Prostate gland (tissue), 2 donors: ENCODE measurements around the gene ATG4D. TPM values are rescaled to one million over a fixed set of nuclear protein-coding genes. Genes with fewer than 3 reads are reported as not detected.
A peak's percentile ranks its signal among the peaks of the same experiment; 100 is the strongest.

Experiments
- DNase-seq: peaks from one replicate; pipeline ENCODE4 v3.0.0-alpha.2; 2019; ENCODE audit warnings: low spot score
- H3K27ac ChIP-seq, 2 donors: fragments of 200-600 bp; sonication (generic); 2 replicates each; pipeline ENCODE4 v1.5.1; 2017 to 2019
- H3K27me3 ChIP-seq: fragments of 200-600 bp; sonication (generic); replicated peaks from 2 replicates; pipeline ENCODE4 v1.5.1; 2019; ENCODE audit not compliant: insufficient read depth
- H3K36me3 ChIP-seq, 2 donors: fragments of 200-600 bp; sonication (generic); 1 replicate in 1 of 2; 2 replicates in 1 of 2; pipeline versions ENCODE4 v1.5.1 to v1.8.1; 2017 to 2019
- H3K4me1 ChIP-seq: fragments of 200-600 bp; sonication (generic); replicated peaks from 2 replicates; pipeline ENCODE4 v1.5.1; 2019
- H3K4me3 ChIP-seq, 2 donors: fragments of 200-600 bp; sonication (generic); 2 replicates each; pipeline ENCODE4 v1.5.1; 2017 to 2019
- H3K9me3 ChIP-seq: fragments of 200-600 bp; sonication (generic); 2 replicates; pipeline ENCODE4 v1.5.1; 2017
- POLR2A ChIP-seq: fragments of 450-650 bp; IDR thresholded peaks from one replicate; pipeline ENCODE4 v1.6.1; 2016; ENCODE audit warnings: antibody characterized with exemption, mild to moderate bottlenecking
- POLR2AphosphoS5 ChIP-seq: sonication (generic); formaldehyde crosslinking; IDR thresholded peaks from one replicate; pipeline ENCODE4 v1.6.1; 2017; ENCODE audit warnings: antibody characterized with exemption
- WGBS: methylation state at CpG from one replicate; pipeline ENCODE4 v1.1.5; 2018; 5-methylcytosine and 5-hydroxymethylcytosine counted together
- intact Hi-C: fragments of 100-400 bp; cut with DNase I; formaldehyde crosslinking; loops from one replicate; pipeline ENCODE4 v1.14.2; 2022
- total RNA-seq, 2 donors: library from RNA; depleted of rRNA; stranded (reverse); fragments of >200 nt; gene quantifications; one replicate each; pipeline ENCODE4 v1.1.0, GENCODE V29; 2016
- TF ChIP-seq, protein P1 (sequence below), 4 experiments: fragments of 200-600 bp in 2 of 4; fragments of 450-650 bp in 2 of 4; sonication (generic) in 2 of 4; IDR thresholded peaks; 1 replicate in 3 of 4; 2 replicates in 1 of 4; pipeline ENCODE4 v1.5.1; 2016 to 2019; ENCODE audit warnings: antibody characterized with exemption in 4 of 4, mild to moderate bottlenecking in 2 of 4, moderate library complexity in 2 of 4

ATG4D gene
- total RNA-seq, 2 donors from 2014 or later: 36.3 to 57.9 TPM

DNA sequence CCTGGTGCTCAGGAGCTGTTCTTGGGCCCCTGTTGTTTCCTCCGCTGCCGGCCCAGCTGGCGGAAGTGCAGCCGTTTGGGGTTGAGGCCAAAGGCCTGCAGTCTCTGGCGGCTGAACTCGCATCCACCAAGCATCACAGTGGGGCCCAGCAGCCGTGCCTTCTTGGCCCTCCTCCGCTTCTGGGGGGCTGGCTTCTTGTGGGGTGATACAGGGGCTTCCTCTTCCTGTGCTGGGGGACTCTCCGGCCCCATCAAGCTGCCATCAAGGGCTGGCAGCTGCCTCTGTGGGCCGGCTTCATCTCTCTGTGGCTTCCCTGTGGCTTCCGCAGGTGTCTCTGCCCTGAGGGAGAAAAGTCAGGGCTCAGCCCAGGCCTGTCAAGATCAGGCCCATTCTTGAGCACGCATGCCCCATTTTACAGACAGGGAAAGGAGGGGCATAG, 10.3 kb downstream of the ATG4D start:
- H3K27ac ChIP-seq: peak overlapping the region in 1 of 2 donors; percentile 29
- peaks cover 9 to 16% of the 10 kb centered on the region in 2 donors for H3K36me3 ChIP-seq
- intact Hi-C loops: no loop called here
- H3K4me1 ChIP-seq: no peaks in the 10 kb centered on the region
- DNase-seq: no peak
- H3K9me3 ChIP-seq: no peaks in the 10 kb centered on the region
- WGBS: 22% methylated on average over 5 of the region's 12 CpGs
- no peaks in the 10 kb centered on the region for H3K27me3 ChIP-seq
- TF ChIP-seq, protein P1, sequence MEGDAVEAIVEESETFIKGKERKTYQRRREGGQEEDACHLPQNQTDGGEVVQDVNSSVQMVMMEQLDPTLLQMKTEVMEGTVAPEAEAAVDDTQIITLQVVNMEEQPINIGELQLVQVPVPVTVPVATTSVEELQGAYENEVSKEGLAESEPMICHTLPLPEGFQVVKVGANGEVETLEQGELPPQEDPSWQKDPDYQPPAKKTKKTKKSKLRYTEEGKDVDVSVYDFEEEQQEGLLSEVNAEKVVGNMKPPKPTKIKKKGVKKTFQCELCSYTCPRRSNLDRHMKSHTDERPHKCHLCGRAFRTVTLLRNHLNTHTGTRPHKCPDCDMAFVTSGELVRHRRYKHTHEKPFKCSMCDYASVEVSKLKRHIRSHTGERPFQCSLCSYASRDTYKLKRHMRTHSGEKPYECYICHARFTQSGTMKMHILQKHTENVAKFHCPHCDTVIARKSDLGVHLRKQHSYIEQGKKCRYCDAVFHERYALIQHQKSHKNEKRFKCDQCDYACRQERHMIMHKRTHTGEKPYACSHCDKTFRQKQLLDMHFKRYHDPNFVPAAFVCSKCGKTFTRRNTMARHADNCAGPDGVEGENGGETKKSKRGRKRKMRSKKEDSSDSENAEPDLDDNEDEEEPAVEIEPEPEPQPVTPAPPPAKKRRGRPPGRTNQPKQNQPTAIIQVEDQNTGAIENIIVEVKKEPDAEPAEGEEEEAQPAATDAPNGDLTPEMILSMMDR (IDR thresholded peaks at IDR 0.05): no peak
- no peak for TF ChIP-seq POLR2A
- TF ChIP-seq POLR2AphosphoS5: peak; percentile 20
- no peak overlapping the region for H3K4me3 ChIP-seq

DNA sequence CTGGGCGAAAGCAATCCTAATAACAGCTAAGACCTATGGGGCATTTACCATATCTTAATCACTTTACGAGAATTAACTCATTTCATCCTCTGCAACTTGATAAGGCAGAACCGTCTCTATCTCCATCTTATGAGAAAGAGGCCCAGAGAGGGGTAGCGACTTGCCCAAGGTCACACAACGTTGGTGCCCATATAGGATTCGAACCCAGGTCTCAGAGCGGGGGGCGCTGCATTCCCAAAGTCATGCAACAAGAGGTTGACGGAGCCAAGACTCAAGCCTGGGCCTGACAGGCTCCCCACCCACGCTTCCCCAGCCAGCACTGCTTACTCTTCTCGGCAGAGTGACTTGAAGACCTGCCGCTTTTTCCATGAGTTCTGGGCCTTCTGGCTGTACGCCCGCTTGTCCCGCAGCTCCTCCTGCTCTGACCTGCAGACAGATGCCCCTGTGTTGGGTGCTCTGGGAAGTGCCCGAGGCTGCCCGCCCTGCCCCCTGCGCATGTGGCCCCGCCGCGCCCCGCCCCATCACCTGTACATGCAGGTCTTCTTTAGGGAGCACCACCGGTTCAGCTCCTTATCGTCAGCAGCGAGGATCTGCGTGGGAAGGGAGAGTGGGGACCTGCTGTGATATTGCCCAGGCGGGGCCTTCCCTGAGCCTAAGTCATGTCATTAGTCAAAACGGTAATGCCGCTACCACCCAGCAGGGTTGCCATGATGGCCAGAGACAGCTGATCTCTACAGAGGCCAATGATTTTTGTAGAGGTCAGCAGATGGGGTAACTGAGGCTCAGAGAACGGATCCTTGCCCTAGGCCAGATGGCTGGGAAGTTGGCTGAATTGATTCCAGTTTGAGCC, 11.3 kb downstream of the ATG4D start:
- H3K9me3 ChIP-seq: no peaks in the 10 kb centered on the region
- no peaks in the 10 kb centered on the region for H3K4me1 ChIP-seq
- intact Hi-C loops: no loop called here
- DNase-seq: no peak
- no peak overlapping the region for H3K4me3 ChIP-seq
- TF ChIP-seq, protein P1 (IDR thresholded peaks at IDR 0.05): peak in 1 of 4 experiments; percentile 27
- TF ChIP-seq POLR2AphosphoS5: no peak
- no peak for TF ChIP-seq POLR2A
- peak overlapping the region; percentile 7 to 29 for H3K27ac ChIP-seq
- H3K27me3 ChIP-seq: no peaks in the 10 kb centered on the region
- WGBS: 56% methylated on average over 29 of the region's 30 CpGs
- H3K36me3 ChIP-seq: peaks cover 16 to 17% of the 10 kb centered on the region in 2 donors

DNA sequence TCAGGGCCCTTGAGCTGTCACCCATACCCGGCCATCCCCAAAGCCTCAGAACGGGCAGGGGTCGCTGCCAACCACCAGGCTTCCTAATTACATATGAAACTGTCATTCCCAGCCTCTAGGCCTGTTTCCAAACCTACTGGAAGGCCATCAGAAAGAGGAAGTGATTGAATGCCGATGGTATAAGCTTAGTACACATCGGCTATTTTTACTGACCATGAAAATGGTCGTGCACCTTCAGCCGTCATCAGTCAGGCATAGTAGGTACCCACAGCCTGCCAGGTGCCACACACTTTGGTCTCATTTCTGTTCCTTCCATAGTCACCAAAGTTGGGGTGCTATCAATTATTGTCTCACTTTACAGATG, 11.9 kb downstream of the ATG4D start:
- Histone ChIP-seq H3K36me3 (peaks cover 12 to 23% of the 10 kb centered on the region in 2 donors), H3K27me3 (no peaks in the 10 kb centered on the region), H3K9me3 (no peaks in the 10 kb centered on the region), H3K4me3 (no peak overlapping the region), H3K4me1 (no peaks in the 10 kb centered on the region), H3K27ac (peak overlapping the region; percentile 6 to 7)
- no peak for DNase-seq
- intact Hi-C loops: no loop called here
- WGBS: 65% methylated on average over 7 of the region's 7 CpGs
- TF ChIP-seq POLR2AphosphoS5: no peak
- TF ChIP-seq POLR2A: no peak
- TF ChIP-seq, protein P1 (IDR thresholded peaks at IDR 0.05): no peak

DNA sequence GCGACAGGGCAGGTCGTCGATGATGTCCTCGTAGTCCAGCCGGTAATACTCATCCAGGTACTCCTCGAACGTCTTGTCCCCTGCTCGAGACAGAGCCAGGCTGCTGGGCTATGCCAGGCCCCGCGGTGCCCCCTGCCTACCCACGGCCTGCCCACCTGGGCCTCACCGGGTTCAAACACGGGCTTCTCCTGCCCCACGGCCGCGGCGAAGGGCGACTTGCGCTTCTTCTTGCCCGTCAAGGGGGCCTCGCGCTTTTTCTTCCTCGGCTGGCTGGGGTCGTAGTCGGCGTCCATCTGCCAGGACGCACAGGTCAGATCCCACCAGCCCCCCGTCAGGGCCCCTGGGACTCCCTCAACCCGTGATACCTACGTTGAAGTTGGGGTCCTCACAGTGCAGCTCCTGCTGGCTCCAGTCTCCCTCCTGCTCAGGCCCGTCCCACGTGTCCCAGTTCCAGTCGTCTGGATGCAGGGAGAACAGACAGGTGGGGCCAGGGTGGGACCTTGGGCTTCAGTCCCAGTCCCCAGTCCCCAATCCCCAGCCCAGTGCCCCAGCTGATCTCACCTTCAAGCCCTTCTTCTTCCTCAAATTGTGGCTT, 14.0 kb downstream of the ATG4D start:
- Histone ChIP-seq H3K36me3 (peaks cover 12 to 16% of the 10 kb centered on the region in 2 donors), H3K4me3 (no peak overlapping the region), H3K4me1 (no peaks in the 10 kb centered on the region), H3K9me3 (no peaks in the 10 kb centered on the region), H3K27me3 (no peaks in the 10 kb centered on the region), H3K27ac (no peak overlapping the region)
- intact Hi-C loops: no loop called here
- 90% methylated on average over 33 of the region's 33 CpGs for WGBS
- DNase-seq: no peak
- TF ChIP-seq, protein P1 (IDR thresholded peaks at IDR 0.05): no peak
- TF ChIP-seq POLR2AphosphoS5: no peak

DNA sequence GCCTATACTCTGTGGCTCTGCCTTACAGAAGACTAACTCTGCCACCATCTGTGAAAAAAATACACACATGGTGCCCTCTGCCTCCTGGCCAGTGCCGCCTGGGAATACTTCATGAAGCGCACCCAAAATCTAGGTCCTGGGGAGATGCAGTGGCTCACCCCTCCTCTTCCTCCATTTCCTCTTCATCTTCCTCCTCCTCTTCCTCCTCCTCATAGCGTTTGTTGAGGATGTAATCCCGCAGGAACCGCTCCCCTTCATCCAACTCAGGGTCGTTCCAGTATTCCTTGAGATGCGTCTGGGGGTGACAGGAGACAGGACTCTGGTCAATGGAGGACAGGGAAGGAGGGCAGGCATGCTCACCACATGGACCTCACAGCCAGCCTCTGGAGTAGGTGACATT, 16.4 kb downstream of the ATG4D start:
- Histone ChIP-seq H3K9me3 (no peaks in the 10 kb centered on the region), H3K36me3 (peaks cover 8 to 16% of the 10 kb centered on the region in 2 donors), H3K4me3 (no peak overlapping the region), H3K27me3 (no peaks in the 10 kb centered on the region), H3K4me1 (peaks cover 5% of the 10 kb centered on the region), H3K27ac (no peak overlapping the region)
- WGBS: 87% methylated on average over 7 of the region's 7 CpGs
- TF ChIP-seq POLR2A: no peak
- intact Hi-C loops: no loop called here
- DNase-seq: no peak
